Measurements from ENCODE around the gene KCNH2. TPM values are rescaled to one million over a fixed set of nuclear protein-coding genes. Genes with fewer than 3 reads are reported as not detected.

The KCNH2 gene
- total and polyA plus RNA-seq, 2 of the 8 experiments (the other 6 are each of a cell fraction or from before 2014, with no cell fraction given) = 8.0 to 15.0 TPM

DNA sequence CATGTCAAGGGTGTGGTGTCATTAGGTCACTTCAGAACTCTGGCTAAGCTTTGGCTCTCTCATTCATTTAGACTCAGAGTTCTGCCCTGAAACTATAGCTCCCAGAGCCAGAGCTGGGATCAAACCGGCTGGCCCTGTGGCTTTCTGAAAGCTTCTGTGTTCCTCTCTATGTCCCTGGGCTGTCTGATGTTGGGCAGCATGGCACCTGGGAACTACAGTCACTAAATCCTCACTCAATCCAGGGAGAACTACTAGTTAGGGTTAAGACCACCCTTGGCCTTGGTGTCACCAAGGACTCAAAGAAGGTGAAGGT lies 32.9 kb upstream of the KCNH2 start (continued):
- TF ChIP-seq SIN3A (conservative IDR thresholded peaks at IDR 0.05 in 1 of 2, IDR thresholded peaks at IDR 0.05 in 1 of 2; ENCODE audit: low read depth in 1 of 2, low read length in 2 of 2) (no peak), GTF2F1 (IDR thresholded peaks at IDR 0.05; ENCODE audit: borderline replicate concordance, low read depth, low read length) (no peak), JUN (IDR thresholded peaks at IDR 0.05; ENCODE audit: low read depth, low read length) (no peak)
- TF ChIP-seq, protein P1, sequence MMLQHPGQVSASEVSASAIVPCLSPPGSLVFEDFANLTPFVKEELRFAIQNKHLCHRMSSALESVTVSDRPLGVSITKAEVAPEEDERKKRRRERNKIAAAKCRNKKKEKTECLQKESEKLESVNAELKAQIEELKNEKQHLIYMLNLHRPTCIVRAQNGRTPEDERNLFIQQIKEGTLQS (IDR thresholded peaks at IDR 0.05; ENCODE audit: insufficient read depth, low read depth, low read length) = no peak

Data from H1 (cell line).